Mesenchymal stem cell (in vitro differentiated cells and primary cell): Measurements from ENCODE around the gene ISOC2.
A peak's percentile ranks its signal among the peaks of the same experiment; 100 is the strongest.
"Not testable (repeated sequence)": the region's sequence is repeated elsewhere in the genome, so short reads cannot be mapped to it uniquely, and the experiment has no call there.

Source experiments
- DNase-seq: peaks from one replicate; pipeline ENCODE4 v3.0.0-alpha.2; 2013
- H2AFZ ChIP-seq: one replicate; pipeline ENCODE4 v1.6.1; 2013; ENCODE audit warnings: low read depth, mild to moderate bottlenecking, control low read depth, inconsistent platforms, low read length, moderate library complexity
- H2AK5ac ChIP-seq: 2 replicates; pipeline ENCODE4 v1.6.1; 2013; ENCODE audit warnings: low read length, moderate library complexity, mild to moderate bottlenecking, inconsistent platforms; ENCODE audit not compliant: severe bottlenecking
- H2BK120ac ChIP-seq: one replicate; pipeline ENCODE4 v1.6.1; 2013; ENCODE audit warnings: low read depth, mild to moderate bottlenecking, inconsistent platforms, low read length, moderate library complexity
- H2BK12ac ChIP-seq, 2 experiments: one replicate each; pipeline ENCODE4 v1.6.1; 2013; ENCODE audit warnings: inconsistent platforms in 2 of 2, low read length in 2 of 2, mild to moderate bottlenecking in 2 of 2, moderate library complexity in 2 of 2, control low read depth in 1 of 2
- H2BK15ac ChIP-seq: one replicate; pipeline ENCODE4 v1.6.1; 2013; ENCODE audit warnings: mild to moderate bottlenecking, low read depth, inconsistent platforms; ENCODE audit not compliant: poor library complexity, severe bottlenecking
- H2BK5ac ChIP-seq: 2 replicates; pipeline ENCODE4 v1.6.1; 2013; ENCODE audit warnings: low read depth, mild to moderate bottlenecking, low read length, control low read depth, inconsistent platforms; ENCODE audit not compliant: poor library complexity, severe bottlenecking
- H3K14ac ChIP-seq, 2 experiments: one replicate each; pipeline ENCODE4 v1.6.1; 2013; ENCODE audit warnings: inconsistent platforms in 2 of 2, low read length in 2 of 2, control low read depth in 1 of 2, mild to moderate bottlenecking in 1 of 2, moderate library complexity in 1 of 2
- H3K18ac ChIP-seq, 2 experiments: one replicate each; pipeline ENCODE4 v1.6.1; 2013; ENCODE audit warnings: inconsistent platforms in 2 of 2, low read length in 2 of 2, control low read depth in 1 of 2, low read depth in 1 of 2, mild to moderate bottlenecking in 1 of 2
- H3K23ac ChIP-seq, 2 experiments: one replicate each; pipeline ENCODE4 v1.6.1; 2013; ENCODE audit warnings: inconsistent platforms in 2 of 2, low read length in 2 of 2, mild to moderate bottlenecking in 2 of 2, moderate library complexity in 2 of 2, control low read depth in 1 of 2
- H3K27ac ChIP-seq: 2 replicates; pipeline ENCODE4 v1.5.1; 2013; ENCODE audit warnings: mild to moderate bottlenecking, moderate library complexity, low read length, control low read depth, inconsistent platforms; ENCODE audit not compliant: poor library complexity, severe bottlenecking
- H3K27me3 ChIP-seq, 2 experiments: 2 replicates each; pipeline versions ENCODE4 v1.6.1 to v1.7.0; 2013; ENCODE audit warnings: low read length in 2 of 2, mild to moderate bottlenecking in 2 of 2, moderate library complexity in 2 of 2, control low read depth in 1 of 2, inconsistent platforms in 1 of 2; ENCODE audit not compliant: control insufficient read depth in 1 of 2, insufficient read depth in 1 of 2
- H3K36me3 ChIP-seq, 2 experiments: 2 replicates each; pipeline versions ENCODE4 v1.6.1 to v1.7.0; 2013; ENCODE audit warnings: low read length in 2 of 2, control low read depth in 1 of 2, inconsistent platforms in 1 of 2, low read depth in 1 of 2, mild to moderate bottlenecking in 1 of 2; ENCODE audit not compliant: insufficient read depth in 2 of 2, control insufficient read depth in 1 of 2
- H3K4ac ChIP-seq, 2 experiments: one replicate each; pipeline ENCODE4 v1.6.1; 2013; ENCODE audit warnings: inconsistent platforms in 2 of 2, low read length in 2 of 2, mild to moderate bottlenecking in 2 of 2, moderate library complexity in 2 of 2, control low read depth in 1 of 2, low read depth in 1 of 2
- H3K4me1 ChIP-seq: 2 replicates; pipeline ENCODE4 v1.6.1; 2013; ENCODE audit warnings: low read depth, low read length, control low read depth; ENCODE audit not compliant: control insufficient read depth, insufficient read depth
- H3K4me2 ChIP-seq: 2 replicates; pipeline ENCODE4 v1.6.1; 2013; ENCODE audit warnings: low read length, mild to moderate bottlenecking, inconsistent platforms; ENCODE audit not compliant: poor library complexity, severe bottlenecking
- H3K4me3 ChIP-seq, 2 experiments: 2 replicates each; pipeline versions ENCODE4 v1.5.1 to v1.7.0; 2013; ENCODE audit warnings: low read length in 2 of 2, mild to moderate bottlenecking in 2 of 2, control low read depth in 1 of 2, low read depth in 1 of 2; ENCODE audit not compliant: insufficient read depth in 1 of 2
- H3K79me1 ChIP-seq: replicated peaks from 2 replicates; pipeline ENCODE4 v1.6.1; 2013; ENCODE audit warnings: mild to moderate bottlenecking, control low read depth, low read length, inconsistent platforms; ENCODE audit not compliant: poor library complexity, severe bottlenecking
- H3K9ac ChIP-seq: 2 replicates; pipeline ENCODE4 v1.7.0; 2013; ENCODE audit warnings: mild to moderate bottlenecking, low read length, moderate library complexity
- H3K9me3 ChIP-seq: 2 replicates; pipeline ENCODE4 v1.7.0; 2013; ENCODE audit warnings: mild to moderate bottlenecking, low read length; ENCODE audit not compliant: control insufficient read depth
- H4K8ac ChIP-seq: one replicate; pipeline ENCODE4 v1.6.1; 2013; ENCODE audit warnings: inconsistent platforms, mild to moderate bottlenecking, low read length, moderate library complexity
- H4K91ac ChIP-seq: one replicate; pipeline ENCODE4 v1.6.1; 2013; ENCODE audit warnings: mild to moderate bottlenecking, low read length, inconsistent platforms
- WGBS: methylation state at CpG from one replicate; pipeline ENCODE4 v1.1.7; 2013; ENCODE audit warnings: mixed read lengths; 5-methylcytosine and 5-hydroxymethylcytosine counted together

ISOC2 gene

DNA sequence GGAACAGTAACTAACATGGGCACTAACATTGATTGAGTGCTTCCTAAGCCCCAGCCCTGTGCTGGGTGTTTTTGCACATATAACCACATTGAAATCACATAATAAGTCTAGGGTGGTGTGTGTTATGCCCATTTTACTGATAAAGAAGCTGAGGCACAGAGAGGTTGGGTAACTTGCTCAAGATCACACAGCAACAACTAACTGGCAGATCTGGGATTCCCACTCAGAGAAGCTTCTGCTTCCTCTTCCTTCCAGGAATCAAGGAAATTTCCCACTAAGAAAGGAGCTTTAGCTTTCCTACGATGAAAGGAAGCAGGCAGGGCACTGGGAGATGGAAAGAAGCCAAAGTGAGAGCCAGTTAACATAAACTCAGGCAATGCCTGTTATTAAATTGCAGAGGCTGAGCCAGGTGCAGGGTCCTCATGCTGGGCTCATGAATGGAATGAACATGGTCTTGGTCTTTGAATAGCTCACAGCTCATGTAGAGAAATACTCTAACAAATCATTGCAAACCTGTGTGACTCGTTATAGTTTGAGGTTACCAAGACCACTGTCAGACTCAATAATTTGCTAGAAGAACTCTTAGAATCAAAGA lies 36.9 kb upstream of the ISOC2 start:
- Histone ChIP-seq H2BK120ac (no peak overlapping the region), H3K4me3 (no peak overlapping the region), H4K91ac (no peak overlapping the region), H2AK5ac (no peak overlapping the region), H3K23ac (no peak overlapping the region), H3K4ac (no peak overlapping the region), H2BK12ac (no peak overlapping the region), H3K14ac (no peak overlapping the region), H3K9ac (no peak overlapping the region), H3K36me3 (peaks cover 55 to 74% of the 10 kb centered on the region in 2 experiments), H3K18ac (no peak overlapping the region), H3K4me1 (peaks cover 11% of the 10 kb centered on the region), H3K27me3 (no peaks in the 10 kb centered on the region), H3K9me3 (no peaks in the 10 kb centered on the region), H3K79me1 (no peaks in the 10 kb centered on the region), H2BK15ac (no peak overlapping the region), H2AFZ (no peak overlapping the region), H2BK5ac (no peak overlapping the region), H3K27ac (no peak overlapping the region), H4K8ac (no peak overlapping the region), H3K4me2 (no peak overlapping the region)
- 81% methylated on average over 2 of the region's 2 CpGs for WGBS
- DNase-seq: no peak

- H3K14ac ChIP-seq: no peak overlapping the region
- peaks cover 14% of the 10 kb centered on the region for H3K4me1 ChIP-seq
- DNase-seq: no peak
- H3K27ac ChIP-seq: no peak overlapping the region
- no peak overlapping the region for H3K4me2 ChIP-seq
- peaks cover 51 to 70% of the 10 kb centered on the region in 2 experiments for H3K36me3 ChIP-seq
- no peaks in the 10 kb centered on the region for H3K9me3 ChIP-seq
- no peaks in the 10 kb centered on the region for H3K79me1 ChIP-seq
- no peak overlapping the region for H2BK15ac ChIP-seq
- no peak overlapping the region for H3K4me3 ChIP-seq
- H2AK5ac ChIP-seq: no peak overlapping the region
- no peak overlapping the region for H3K18ac ChIP-seq
- WGBS: 90% methylated on average over 12 of the region's 13 CpGs
- no peak overlapping the region for H2AFZ ChIP-seq
- H2BK5ac ChIP-seq: no peak overlapping the region
- no peak overlapping the region for H3K4ac ChIP-seq
- H3K23ac ChIP-seq: no peak overlapping the region
- no peak overlapping the region for H3K9ac ChIP-seq
- no peak overlapping the region for H4K8ac ChIP-seq
- no peaks in the 10 kb centered on the region for H3K27me3 ChIP-seq
- no peak overlapping the region for H2BK120ac ChIP-seq
- no peak overlapping the region for H2BK12ac ChIP-seq
- H4K91ac ChIP-seq: no peak overlapping the region
Measured at GRCh38 chr19:55497763-55498162, 36.3 kb upstream of the ISOC2 start.

DNA sequence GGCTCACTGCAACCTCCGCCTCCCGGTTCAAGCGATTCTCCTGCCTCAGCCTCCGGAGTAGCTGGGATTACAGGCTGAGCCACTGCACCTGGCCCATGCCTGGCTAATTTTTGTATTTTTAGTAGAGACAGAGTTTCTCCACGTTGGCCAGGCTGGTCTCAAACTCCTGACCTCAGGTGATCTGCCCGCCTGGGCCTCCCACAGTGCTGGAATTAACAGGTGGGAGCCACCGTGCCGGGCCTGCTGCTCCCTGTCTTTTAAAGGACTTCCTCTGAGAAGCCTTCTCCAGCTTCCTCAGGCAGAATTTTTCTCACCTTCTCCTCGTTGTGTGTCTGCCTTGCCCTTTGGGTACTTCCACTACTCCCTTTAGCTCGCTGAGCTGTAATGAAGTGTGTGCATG lies 35.4 kb upstream of the ISOC2 start:
- Histone ChIP-seq H3K4me1 (peaks cover 17% of the 10 kb centered on the region), H3K9ac (peak overlapping the region; percentile 17), H3K36me3 (peaks cover 55 to 62% of the 10 kb centered on the region in 2 experiments)
- not testable (repeated sequence) for H3K18ac ChIP-seq, H3K14ac ChIP-seq, H3K4me2 ChIP-seq, H3K27me3 ChIP-seq, DNase-seq, H4K91ac ChIP-seq, H2BK5ac ChIP-seq, H3K23ac ChIP-seq, H2AK5ac ChIP-seq, H3K27ac ChIP-seq, H2AFZ ChIP-seq, H3K4ac ChIP-seq, H3K4me3 ChIP-seq, H2BK120ac ChIP-seq, H4K8ac ChIP-seq, H2BK15ac ChIP-seq, H2BK12ac ChIP-seq, H3K79me1 ChIP-seq, H3K9me3 ChIP-seq
- WGBS: 81% methylated on average over 10 of the region's 10 CpGs

GRCh38 chr19:55495646-55496349 lies 34.4 kb upstream of the ISOC2 start:
- H2BK120ac ChIP-seq: no peak overlapping the region
- H3K4me1 ChIP-seq: peaks cover 21% of the 10 kb centered on the region
- H3K4me3 ChIP-seq: no peak overlapping the region
- no peak overlapping the region for H4K8ac ChIP-seq
- no peak overlapping the region for H2AK5ac ChIP-seq
- H3K79me1 ChIP-seq: peaks cover 1% of the 10 kb centered on the region
- H3K4me2 ChIP-seq: no peak overlapping the region
- H3K27me3 ChIP-seq: no peaks in the 10 kb centered on the region
- no peak overlapping the region for H3K23ac ChIP-seq
- H2BK5ac ChIP-seq: no peak overlapping the region
- no peak overlapping the region for H2BK15ac ChIP-seq
- H3K4ac ChIP-seq: no peak overlapping the region
- H3K36me3 ChIP-seq: peaks cover 52 to 55% of the 10 kb centered on the region in 2 experiments
- no peak overlapping the region for H3K18ac ChIP-seq
- H2BK12ac ChIP-seq: no peak overlapping the region
- WGBS: 74% methylated on average over 11 of the region's 11 CpGs
- no peak for DNase-seq
- no peak overlapping the region for H2AFZ ChIP-seq
- no peak overlapping the region for H3K14ac ChIP-seq
- H3K9me3 ChIP-seq: no peaks in the 10 kb centered on the region
- peak overlapping the region; percentile 49 for H3K9ac ChIP-seq
- H3K27ac ChIP-seq: no peak overlapping the region
- H4K91ac ChIP-seq: no peak overlapping the region
